ENCODE measurements around the gene PRKCE. TPM values are rescaled to one million over a fixed set of nuclear protein-coding genes. Genes with fewer than 3 reads are reported as not detected.

Gene PRKCE
- polyA plus RNA-seq, 1 experiment = 16.7 TPM

DNA sequence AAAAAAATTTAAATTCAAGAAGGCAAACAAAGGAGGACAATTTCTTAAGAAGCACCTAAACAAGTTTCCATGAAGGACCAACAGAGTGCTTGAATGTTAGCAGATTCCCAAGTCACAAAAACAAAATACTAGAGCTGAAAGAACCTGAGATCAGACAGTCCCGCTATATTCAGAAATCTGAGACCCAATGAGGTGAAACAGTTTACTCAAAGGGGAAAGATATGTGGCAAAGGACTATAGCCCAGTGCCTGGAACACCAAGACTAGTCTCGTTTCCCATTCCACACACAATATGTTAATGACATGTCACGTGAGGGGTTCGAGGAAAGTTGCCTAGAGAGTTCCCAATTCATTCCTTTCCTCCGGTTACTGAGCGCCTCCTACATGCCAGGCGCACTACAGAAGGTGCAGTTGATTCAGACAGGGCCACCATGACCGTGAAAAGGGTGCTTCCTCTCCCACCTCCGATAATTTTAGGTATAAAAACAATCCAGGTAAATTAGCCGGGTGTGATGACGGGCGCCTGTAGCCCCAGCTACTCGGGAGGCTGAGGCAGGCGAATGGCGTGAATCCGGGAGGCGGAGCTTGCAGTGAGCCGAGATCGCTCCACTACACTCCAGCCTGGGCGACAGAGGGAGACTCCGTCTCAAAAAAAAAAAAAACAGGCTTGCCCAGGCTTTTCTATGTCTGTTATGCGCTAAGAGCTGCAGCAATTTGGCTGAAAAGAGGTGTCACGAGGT, 41.0 kb upstream of the PRKCE start:
- no peak for DNase-seq (ENCODE audit: low read depth, low spot score)
- Histone ChIP-seq H3K9me3 (ENCODE audit: control insufficient read depth, insufficient read depth, low read length) (no peaks in the 10 kb centered on the region), H3K4me3 (ENCODE audit: low read depth, low read length) (peak overlapping the region; percentile 87), H3K27me3 (ENCODE audit: control insufficient read depth, insufficient read depth, low read length) (no peaks in the 10 kb centered on the region), H3K27ac (ENCODE audit: low read depth, low read length) (peak overlapping the region; percentile 62)
- TF ChIP-seq, protein P1, sequence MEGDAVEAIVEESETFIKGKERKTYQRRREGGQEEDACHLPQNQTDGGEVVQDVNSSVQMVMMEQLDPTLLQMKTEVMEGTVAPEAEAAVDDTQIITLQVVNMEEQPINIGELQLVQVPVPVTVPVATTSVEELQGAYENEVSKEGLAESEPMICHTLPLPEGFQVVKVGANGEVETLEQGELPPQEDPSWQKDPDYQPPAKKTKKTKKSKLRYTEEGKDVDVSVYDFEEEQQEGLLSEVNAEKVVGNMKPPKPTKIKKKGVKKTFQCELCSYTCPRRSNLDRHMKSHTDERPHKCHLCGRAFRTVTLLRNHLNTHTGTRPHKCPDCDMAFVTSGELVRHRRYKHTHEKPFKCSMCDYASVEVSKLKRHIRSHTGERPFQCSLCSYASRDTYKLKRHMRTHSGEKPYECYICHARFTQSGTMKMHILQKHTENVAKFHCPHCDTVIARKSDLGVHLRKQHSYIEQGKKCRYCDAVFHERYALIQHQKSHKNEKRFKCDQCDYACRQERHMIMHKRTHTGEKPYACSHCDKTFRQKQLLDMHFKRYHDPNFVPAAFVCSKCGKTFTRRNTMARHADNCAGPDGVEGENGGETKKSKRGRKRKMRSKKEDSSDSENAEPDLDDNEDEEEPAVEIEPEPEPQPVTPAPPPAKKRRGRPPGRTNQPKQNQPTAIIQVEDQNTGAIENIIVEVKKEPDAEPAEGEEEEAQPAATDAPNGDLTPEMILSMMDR (IDR thresholded peaks at IDR 0.05; ENCODE audit: low read depth, low read length) = peak; percentile 49
- CTCF ChIA-PET = interaction anchor here (0.7 to 1.9 kb wide), 2 partner anchors 26 to 275 kb away, joined by 3 to 14 read pairs; no protein-coding TSS in a partner anchor
- POLR2A ChIA-PET = interaction anchor here (0.6 kb wide), 1 partner anchor 54 kb away, joined by 4 read pairs; no protein-coding TSS in a partner anchor

GRCh38 chr2:45611020-45611859, 40.2 kb upstream of the PRKCE start, which contains the start of gene SRBD1:
Gene SRBD1 (minus strand): TSS chr2:45611267. CDS start chr2:45605441, 5,826 bp downstream.
- Histone ChIP-seq H3K27ac (ENCODE audit: low read depth, low read length) (peak within 1 kb of the TSS; percentile 62), H3K27me3 (ENCODE audit: control insufficient read depth, insufficient read depth, low read length) (no peaks in the 10 kb centered on the region), H3K4me3 (ENCODE audit: low read depth, low read length) (peak within 1 kb of the TSS; percentile 87), H3K9me3 (ENCODE audit: control insufficient read depth, insufficient read depth, low read length) (no peaks in the 10 kb centered on the region)
- peak; percentile 71 for DNase-seq (ENCODE audit: low read depth, low spot score)
- ChIA-PET POLR2A (no interaction called here), CTCF (interaction anchor here (1.9 kb wide), 1 partner anchor 27 kb away, joined by 14 read pairs; no protein-coding TSS in a partner anchor)
- TF ChIP-seq, protein P1 (IDR thresholded peaks at IDR 0.05; ENCODE audit: low read depth, low read length) = no peak

DNA sequence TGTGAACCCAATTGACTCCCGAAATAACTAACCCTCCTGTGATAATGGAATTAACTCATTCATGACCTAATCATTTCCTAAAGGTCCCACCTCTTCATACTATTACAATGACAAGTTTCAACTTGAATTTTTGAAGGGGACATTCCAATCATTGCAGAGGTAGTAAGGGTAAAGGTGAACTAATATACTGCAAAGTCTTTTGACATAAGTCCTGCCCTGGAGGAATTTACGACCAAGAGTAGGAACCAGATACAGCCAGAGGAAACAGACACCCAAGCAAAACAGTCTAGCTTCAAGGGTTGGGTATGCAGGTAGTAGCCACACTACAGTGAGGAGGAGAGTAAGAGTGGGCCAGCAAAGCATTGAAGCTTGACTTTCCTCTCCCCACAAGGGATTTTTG, 39.2 kb upstream of the PRKCE start:
- CTCF ChIA-PET = interaction anchor here (0.5 kb wide), 1 partner anchor 571 kb away, joined by 8 read pairs; no protein-coding TSS in a partner anchor
- POLR2A ChIA-PET = no interaction called here

DNA sequence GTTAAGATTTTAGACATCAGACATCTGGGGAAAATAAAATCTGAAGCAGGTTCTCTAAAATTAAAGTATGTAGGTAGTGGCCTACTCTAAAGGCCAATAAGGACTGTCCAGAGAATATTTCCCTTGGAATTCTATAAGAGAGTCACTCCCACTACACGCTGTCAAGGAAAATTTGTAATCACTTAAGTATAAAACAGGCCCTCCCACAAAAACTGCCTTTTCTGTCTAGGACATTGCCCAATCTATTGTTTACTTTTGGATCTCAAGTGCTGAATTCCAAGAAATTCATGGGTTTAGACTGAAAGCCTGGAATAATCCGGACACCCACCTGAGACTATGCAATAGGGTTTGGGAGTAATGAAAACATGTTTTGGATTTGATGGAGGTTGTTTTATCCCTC, 38.7 kb upstream of the PRKCE start:
- TF ChIP-seq, protein P1 (IDR thresholded peaks at IDR 0.05; ENCODE audit: low read depth, low read length) = no peak
- no peak for DNase-seq (ENCODE audit: low read depth, low spot score)
- Histone ChIP-seq H3K27me3 (ENCODE audit: control insufficient read depth, insufficient read depth, low read length) (no peaks in the 10 kb centered on the region), H3K27ac (ENCODE audit: low read depth, low read length) (no peak overlapping the region), H3K9me3 (ENCODE audit: control insufficient read depth, insufficient read depth, low read length) (no peaks in the 10 kb centered on the region), H3K4me3 (ENCODE audit: low read depth, low read length) (no peak overlapping the region)
- POLR2A ChIA-PET = no interaction called here
- CTCF ChIA-PET = interaction anchor here (0.6 kb wide), 1 partner anchor 417 kb away, joined by 3 read pairs; no protein-coding TSS in a partner anchor

More for the DNA sequence above, 39.2 kb upstream of the PRKCE start:
- H3K4me3 ChIP-seq (ENCODE audit: low read depth, low read length) = no peak overlapping the region
- H3K9me3 ChIP-seq (ENCODE audit: control insufficient read depth, insufficient read depth, low read length) = no peaks in the 10 kb centered on the region
- H3K27me3 ChIP-seq (ENCODE audit: control insufficient read depth, insufficient read depth, low read length) = no peaks in the 10 kb centered on the region
- DNase-seq (ENCODE audit: low read depth, low spot score) = no peak
- TF ChIP-seq, protein P1 (IDR thresholded peaks at IDR 0.05; ENCODE audit: low read depth, low read length) = no peak
- no peak overlapping the region for H3K27ac ChIP-seq (ENCODE audit: low read depth, low read length)
